Adrenal gland (tissue), 12 donors: ENCODE data around the gene ARF1. TPM values are rescaled to one million over a fixed set of nuclear protein-coding genes. Genes with fewer than 3 reads are reported as not detected.

Experiments used
- DNase-seq, 7 donors: peaks; one replicate each; pipeline ENCODE4 v3.0.0-alpha.2; 2019 to 2020
- H3K27ac ChIP-seq, 5 donors: fragments of 200-600 bp; sonication (generic) in 4 of 5; 1 replicate in 3 of 5; 2 replicates in 2 of 5; pipeline versions ENCODE4 v1.5.1 to v1.8.0; 2016 to 2020; ENCODE audit warnings: mild to moderate bottlenecking in 1 of 5
- H3K27me3 ChIP-seq: fragments of 200-600 bp; 2 replicates; pipeline ENCODE4 v1.8.0; 2021
- H3K36me3 ChIP-seq, 2 donors: fragments of 200-600 bp; replicated peaks in 1 of 2; 1 replicate in 1 of 2; 2 replicates in 1 of 2; pipeline versions ENCODE4 v1.5.1 to v1.8.0; 2018 to 2022
- H3K4me1 ChIP-seq, 2 donors: fragments of 200-600 bp; replicated peaks in 1 of 2; 1 replicate in 1 of 2; 2 replicates in 1 of 2; pipeline versions ENCODE4 v1.5.1 to v1.8.0; 2018 to 2021
- H3K4me3 ChIP-seq, 4 donors: fragments of 200-600 bp; sonication (generic) in 3 of 4; one replicate each; pipeline ENCODE4 v1.5.1; 2016 to 2018
- H3K9me3 ChIP-seq, 3 donors: fragments of 200-600 bp; sonication (generic) in 1 of 3; replicated peaks in 1 of 3; 1 replicate in 2 of 3; 2 replicates in 1 of 3; pipeline versions ENCODE4 v1.5.1 to v1.8.0; 2016 to 2021
- CTCF ChIP-seq, 6 experiments: fragments of 450-650 bp in 4 of 6; fragments of 200-600 bp in 2 of 6; sonication (generic) in 1 of 6; IDR thresholded peaks; 1 replicate in 5 of 6; 2 replicates in 1 of 6; pipeline versions ENCODE4 v1.5.1 to v1.8.0; 2016 to 2021; ENCODE audit warnings: antibody characterized with exemption in 6 of 6, mild to moderate bottlenecking in 2 of 6, moderate library complexity in 1 of 6
- POLR2A ChIP-seq, 2 donors: fragments of 450-650 bp; IDR thresholded peaks; one replicate each; pipeline ENCODE4 v1.6.1; 2017; ENCODE audit warnings: antibody characterized with exemption in 2 of 2, mild to moderate bottlenecking in 2 of 2, moderate library complexity in 1 of 2
- WGBS, 4 donors: extraction: QIAGEN DNeasy Blood & Tissue Kit in 2 of 4; methylation state at CpG; one replicate each; pipeline versions ENCODE4 v1.1.5 to v1.1.7; 2013 to 2017; 5-methylcytosine and 5-hydroxymethylcytosine counted together
- intact Hi-C, 2 donors: fragments of 100-400 bp; cut with DNase I; formaldehyde crosslinking; loops; one replicate each; pipeline versions ENCODE4 v1.14.1 to v1.15.0; 2022 to 2023
- polyA plus RNA-seq, 3 donors: library from polyadenylated mRNA; stranded (reverse); fragments of 200-250 nt in 2 of 3; fragments of 350-450 nt in 1 of 3; fragmentation: Illumina TruSeq in 1 of 3; extraction: RNeasy Lipid Tissue Mini Kit (QIAGEN cat#74804) in 1 of 3; gene quantifications; one replicate each; pipeline ENCODE4 v1.2.3, GENCODE V29; 2013 to 2014
- total RNA-seq, 9 donors: library from RNA; depleted of rRNA in 4 of 9; stranded (reverse); fragments of >200 nt in 4 of 9; fragments of 120-200 nt in 1 of 9; fragmentation: NEBNext Ultra II Directional in 1 of 9; extraction: Animal tissue kit (Norgen Biotek cat#: 25700) in 1 of 9; gene quantifications; one replicate each; pipeline versions ENCODE4 v1.1.0 to v1.2.4, GENCODE V29; 2013 to 2023
- donor health status: healthy with polysubstance abuse.
- donor health status: Bipolar disorder and iron deficiency.
- donor health status: DM: yes; HTN: yes; CAD: no.
- donor health status: DM: no; HTN: no; CAD: no.
- donor health status: DM: no; HTN: no; CAD: no.
- donor health status: DM: yes; HTN: yes; CAD: no.

The ARF1 gene
- total and polyA plus RNA-seq, 12 donors = 200 to 611 (median 381) TPM

- Histone ChIP-seq H3K27me3 (peaks cover 3% of the 10 kb centered on the region), H3K27ac (no peak overlapping the region), H3K9me3 (no peaks in the 10 kb centered on the region), H3K4me3 (no peak overlapping the region), H3K36me3 (no peaks in the 10 kb centered on the region), H3K4me1 (no peaks in the 10 kb centered on the region)
- intact Hi-C loops = no loop called here
- TF ChIP-seq POLR2A (IDR thresholded peaks at IDR 0.05) (no peak), CTCF (IDR thresholded peaks at IDR 0.05) (no peak)
- DNase-seq = peak in 1 of 7 donors; percentile 12
- WGBS, 4 donors = 50 to 76% (median 65%) methylated on average over 6 to 7 of the region's 7 CpGs
Measured at GRCh38 chr1:228071839-228072657, 10.5 kb upstream of the ARF1 start.

GRCh38 chr1:228072658-228073043 is 9.9 kb upstream of the ARF1 start:
- no peaks in the 10 kb centered on the region for H3K4me1 ChIP-seq
- no peaks in the 10 kb centered on the region for H3K36me3 ChIP-seq
- H3K27me3 ChIP-seq = no peaks in the 10 kb centered on the region
- no peak for TF ChIP-seq POLR2A (IDR thresholded peaks at IDR 0.05)
- no peak for TF ChIP-seq CTCF (IDR thresholded peaks at IDR 0.05)
- no peak overlapping the region for H3K27ac ChIP-seq
- intact Hi-C loops = no loop called here
- H3K4me3 ChIP-seq = no peak overlapping the region
- DNase-seq = peak in 2 of 7 donors; percentile 10 to 14
- WGBS, 4 donors = 49 to 68% (median 58%) methylated on average over 5 of the region's 5 CpGs
- no peaks in the 10 kb centered on the region for H3K9me3 ChIP-seq

GRCh38 chr1:228073061-228073856 is 9.2 kb upstream of the ARF1 start:
- intact Hi-C loops = no loop called here
- TF ChIP-seq CTCF (IDR thresholded peaks at IDR 0.05) (no peak), POLR2A (IDR thresholded peaks at IDR 0.05) (no peak)
- WGBS, 4 donors = 60 to 66% (median 64%) methylated on average over 10 to 23 of the region's 23 CpGs
- DNase-seq = peak in 4 of 7 donors; percentile 6 to 19 (median 12)
- no peaks in the 10 kb centered on the region for H3K27me3 ChIP-seq
- no peaks in the 10 kb centered on the region for H3K9me3 ChIP-seq
- no peak overlapping the region for H3K4me3 ChIP-seq
- H3K27ac ChIP-seq = no peak overlapping the region
- no peaks in the 10 kb centered on the region for H3K4me1 ChIP-seq
- no peaks in the 10 kb centered on the region for H3K36me3 ChIP-seq

- Histone ChIP-seq H3K9me3 (no peaks in the 10 kb centered on the region), H3K4me3 (no peak overlapping the region), H3K4me1 (no peaks in the 10 kb centered on the region), H3K36me3 (no peaks in the 10 kb centered on the region), H3K27ac (no peak overlapping the region), H3K27me3 (no peaks in the 10 kb centered on the region)
- intact Hi-C loops = no loop called here
- WGBS, 4 donors = 41 to 64% (median 51%) methylated on average over 8 to 16 of the region's 16 CpGs
- peak in 4 of 7 donors; percentile 7 to 24 (median 14) for DNase-seq
- TF ChIP-seq CTCF (IDR thresholded peaks at IDR 0.05) (no peak), POLR2A (IDR thresholded peaks at IDR 0.05) (no peak)
Measured at GRCh38 chr1:228073857-228074545, 8.5 kb upstream of the ARF1 start.
